Kidney (tissue), 14 donors: ENCODE results near the gene SUGCT. TPM values are rescaled to one million over a fixed set of nuclear protein-coding genes. Genes with fewer than 3 reads are reported as not detected.

ENCODE experiments used
- DNase-seq, 5 donors: peaks; one replicate each; pipeline ENCODE4 v3.0.0-alpha.2; 2013 to 2020
- FAIRE-seq: peaks from 2 replicates; lab custom pipeline; 2012; peaks lifted over from hg19 to GRCh38; lab: Jason Lieb, UNC
- H3K27ac ChIP-seq, 2 donors: one replicate each; pipeline ENCODE4 v1.7.0; 2013; ENCODE audit warnings: low read depth in 2 of 2, low read length in 2 of 2, inconsistent platforms in 1 of 2
- H3K27me3 ChIP-seq: one replicate; pipeline ENCODE4 v1.7.1; 2013; ENCODE audit warnings: low read length, inconsistent platforms; ENCODE audit not compliant: control insufficient read depth, insufficient read depth
- H3K36me3 ChIP-seq, 3 donors: one replicate each; pipeline versions ENCODE4 v1.7.0 to v1.7.1; 2013; ENCODE audit warnings: low read length in 3 of 3, control low read depth in 1 of 3, inconsistent platforms in 1 of 3; ENCODE audit not compliant: insufficient read depth in 3 of 3, control insufficient read depth in 2 of 3
- H3K4me1 ChIP-seq, 3 donors: one replicate each; pipeline versions ENCODE4 v1.7.0 to v1.7.1; 2013; ENCODE audit warnings: low read length in 3 of 3, inconsistent platforms in 1 of 3, low read depth in 1 of 3; ENCODE audit not compliant: control insufficient read depth in 2 of 3, insufficient read depth in 2 of 3
- H3K4me3 ChIP-seq, 3 donors: one replicate each; pipeline versions ENCODE4 v1.7.0 to v1.8.1; 2013; ENCODE audit warnings: low read length in 3 of 3, control low read depth in 1 of 3, inconsistent platforms in 1 of 3
- H3K9ac ChIP-seq, 3 donors: one replicate each; pipeline versions ENCODE4 v1.7.0 to v1.7.1; 2013; ENCODE audit warnings: low read length in 3 of 3, control low read depth in 1 of 3, inconsistent platforms in 1 of 3
- H3K9me3 ChIP-seq, 3 donors: one replicate each; pipeline versions ENCODE4 v1.7.0 to v1.7.1; 2013; ENCODE audit warnings: low read length in 3 of 3, control low read depth in 1 of 3, inconsistent platforms in 1 of 3; ENCODE audit not compliant: control insufficient read depth in 2 of 3, insufficient read depth in 1 of 3
- intact Hi-C: fragments of 100-400 bp; cut with DNase I; formaldehyde crosslinking; loops from one replicate; pipeline ENCODE4 v1.11.1; 2022
- polyA plus RNA-seq: library from polyadenylated mRNA; stranded (reverse); fragments of 350-450 nt; fragmentation: Illumina TruSeq; extraction: RNeasy Lipid Tissue Mini Kit (QIAGEN cat#74804); gene quantifications from one replicate; pipeline ENCODE4 v1.2.3, GENCODE V29; 2014; ENCODE audit warnings: low read depth, low replicate concordance; ENCODE audit not compliant: insufficient read depth
- total RNA-seq: library from RNA; stranded (reverse); fragmentation: NEBNext Ultra II Directional; extraction: Animal tissue kit (Norgen Biotek cat#: 25700); gene quantifications from one replicate; pipeline ENCODE4 v1.2.1, GENCODE V29; 2021
- TF ChIP-seq, protein P1 (sequence below): IDR thresholded peaks from 3 replicates; pipeline ENCODE4 v1.5.1; 2012; ENCODE audit warnings: mild to moderate bottlenecking, moderate library complexity, borderline replicate concordance; ENCODE audit not compliant: insufficient read depth; ENCODE audit errors: extremely low read depth
- donor health status: control.
- donor health status: control.
- donor health status: control.
- donor health status: control.
- donor health status: control.
- donor health status: DM: yes; HTN: yes; CAD: no.
- donor health status: Normal renal cell carcinoma (clear cell type).

Gene SUGCT
- total and polyA plus RNA-seq, 2 donors from 2014 or later: 7.6 to 45.1 TPM

DNA sequence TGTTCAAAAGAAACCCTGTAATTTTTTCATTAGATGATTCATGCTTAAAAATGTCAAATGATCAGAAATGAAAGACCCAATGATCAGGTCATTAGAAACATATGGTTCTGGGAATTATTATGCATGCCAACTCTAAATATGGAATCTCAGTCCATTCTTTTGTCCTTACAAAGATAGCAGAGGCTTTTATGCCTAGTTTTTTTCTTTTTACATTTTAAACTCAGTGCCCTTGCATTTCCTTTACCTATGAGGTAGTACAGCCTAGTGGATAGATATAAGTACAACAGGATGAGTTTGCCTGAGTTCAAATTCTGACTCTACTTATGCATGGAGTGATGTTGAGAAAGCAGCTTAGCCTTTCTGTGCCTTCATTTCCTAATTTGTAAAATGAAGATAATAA, 392.9 kb downstream of the SUGCT start:
- TF ChIP-seq, protein P1, sequence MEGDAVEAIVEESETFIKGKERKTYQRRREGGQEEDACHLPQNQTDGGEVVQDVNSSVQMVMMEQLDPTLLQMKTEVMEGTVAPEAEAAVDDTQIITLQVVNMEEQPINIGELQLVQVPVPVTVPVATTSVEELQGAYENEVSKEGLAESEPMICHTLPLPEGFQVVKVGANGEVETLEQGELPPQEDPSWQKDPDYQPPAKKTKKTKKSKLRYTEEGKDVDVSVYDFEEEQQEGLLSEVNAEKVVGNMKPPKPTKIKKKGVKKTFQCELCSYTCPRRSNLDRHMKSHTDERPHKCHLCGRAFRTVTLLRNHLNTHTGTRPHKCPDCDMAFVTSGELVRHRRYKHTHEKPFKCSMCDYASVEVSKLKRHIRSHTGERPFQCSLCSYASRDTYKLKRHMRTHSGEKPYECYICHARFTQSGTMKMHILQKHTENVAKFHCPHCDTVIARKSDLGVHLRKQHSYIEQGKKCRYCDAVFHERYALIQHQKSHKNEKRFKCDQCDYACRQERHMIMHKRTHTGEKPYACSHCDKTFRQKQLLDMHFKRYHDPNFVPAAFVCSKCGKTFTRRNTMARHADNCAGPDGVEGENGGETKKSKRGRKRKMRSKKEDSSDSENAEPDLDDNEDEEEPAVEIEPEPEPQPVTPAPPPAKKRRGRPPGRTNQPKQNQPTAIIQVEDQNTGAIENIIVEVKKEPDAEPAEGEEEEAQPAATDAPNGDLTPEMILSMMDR: no peak
- H3K4me1 ChIP-seq: no peaks in the 10 kb centered on the region
- no peaks in the 10 kb centered on the region for H3K36me3 ChIP-seq
- no peaks in the 10 kb centered on the region for H3K9me3 ChIP-seq
- H3K27ac ChIP-seq: no peak overlapping the region
- no peaks in the 10 kb centered on the region for H3K27me3 ChIP-seq
- intact Hi-C loops: no loop called here
- H3K4me3 ChIP-seq: no peak overlapping the region
- no peak for FAIRE-seq
- DNase-seq: no peak
- no peak overlapping the region for H3K9ac ChIP-seq

DNA sequence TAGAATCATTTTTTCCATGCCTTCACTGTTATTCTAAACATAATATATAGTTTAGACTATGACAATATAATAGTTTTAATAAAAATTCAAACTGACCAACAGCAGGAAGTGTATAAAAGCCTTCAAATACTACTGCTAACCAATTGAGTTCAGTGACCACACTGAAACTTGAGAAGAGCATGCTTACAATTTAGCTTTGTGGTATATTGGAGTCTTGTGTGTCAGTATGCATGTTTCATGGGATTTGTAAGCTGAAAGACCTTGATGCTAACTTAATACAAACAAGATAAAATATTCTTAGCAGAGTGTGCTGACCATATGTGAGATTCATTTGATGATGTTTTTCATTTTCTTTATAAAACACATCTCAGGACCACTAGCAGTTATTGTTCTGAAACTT, 395.5 kb downstream of the SUGCT start:
- TF ChIP-seq, protein P1: no peak
- no peak overlapping the region for H3K9ac ChIP-seq

DNA sequence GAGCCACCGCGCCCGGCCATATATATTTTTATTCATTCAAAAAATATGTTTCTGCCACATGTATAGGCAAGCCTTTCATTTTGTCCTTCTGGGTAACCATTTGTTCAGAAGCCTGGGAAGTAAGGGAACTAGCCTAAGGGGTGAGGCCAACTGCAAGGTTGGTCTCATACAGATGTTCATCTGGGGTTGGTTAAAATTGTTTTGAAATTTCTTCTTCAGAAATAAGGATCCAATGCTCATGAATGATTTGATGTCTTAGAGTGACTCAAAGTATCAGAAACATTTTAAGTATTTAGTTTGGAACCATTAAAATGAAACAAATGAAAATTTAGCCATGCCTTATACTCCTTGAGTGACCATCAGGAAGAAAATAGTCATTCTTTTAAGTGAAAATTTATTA, 397.2 kb downstream of the SUGCT start:
- no peaks in the 10 kb centered on the region for H3K27me3 ChIP-seq
- H3K4me3 ChIP-seq: no peak overlapping the region
- TF ChIP-seq, protein P1: no peak
- H3K4me1 ChIP-seq: no peaks in the 10 kb centered on the region
- FAIRE-seq (no peak), DNase-seq (no peak)
- no peaks in the 10 kb centered on the region for H3K9me3 ChIP-seq
- no peak overlapping the region for H3K27ac ChIP-seq
- no peaks in the 10 kb centered on the region for H3K36me3 ChIP-seq
- no peak overlapping the region for H3K9ac ChIP-seq
- intact Hi-C loops: no loop called here

More for the DNA sequence above, 395.5 kb downstream of the SUGCT start:
- intact Hi-C loops: no loop called here
- H3K27me3 ChIP-seq: no peaks in the 10 kb centered on the region
- no peak overlapping the region for H3K27ac ChIP-seq
- H3K4me1 ChIP-seq: no peaks in the 10 kb centered on the region
- no peak for FAIRE-seq
- peak in 1 of 5 donors; percentile 38 for DNase-seq
- H3K9me3 ChIP-seq: no peaks in the 10 kb centered on the region
- H3K4me3 ChIP-seq: no peak overlapping the region
- H3K36me3 ChIP-seq: no peaks in the 10 kb centered on the region

DNA sequence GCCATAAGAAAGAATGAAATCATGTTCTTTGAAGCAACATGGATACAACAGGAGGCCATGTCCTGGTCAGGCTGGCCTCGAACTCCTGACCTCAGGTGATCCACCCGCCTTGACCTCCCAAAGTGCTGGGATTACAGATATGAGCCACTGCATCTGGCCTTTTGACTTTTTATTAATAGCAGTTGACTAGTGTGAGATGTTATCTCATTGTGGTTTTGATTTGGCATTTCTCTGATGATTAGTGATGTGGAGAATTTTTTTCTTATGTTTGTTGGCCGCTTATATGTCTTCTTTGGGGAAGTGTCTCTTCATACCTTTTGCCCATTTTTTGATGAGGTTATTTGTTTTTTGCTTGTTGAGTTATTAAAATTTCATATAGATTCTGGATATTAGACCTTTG, 400.9 kb downstream of the SUGCT start:
- H3K4me1 ChIP-seq: no peaks in the 10 kb centered on the region
- H3K4me3 ChIP-seq: no peak overlapping the region
- TF ChIP-seq, protein P1: no peak
- no peaks in the 10 kb centered on the region for H3K36me3 ChIP-seq
- FAIRE-seq (no peak), DNase-seq (no peak)
- H3K9ac ChIP-seq: no peak overlapping the region
- H3K27ac ChIP-seq: no peak overlapping the region
- H3K9me3 ChIP-seq: no peaks in the 10 kb centered on the region
- intact Hi-C loops: no loop called here
- no peaks in the 10 kb centered on the region for H3K27me3 ChIP-seq
